Osteoblast (primary cell): ENCODE results near the gene ANKRD62. TPM values are rescaled to one million over a fixed set of nuclear protein-coding genes. Genes with fewer than 3 reads are reported as not detected.
A peak's percentile ranks its signal among the peaks of the same experiment; 100 is the strongest.
"Not testable (repeated sequence)": the region's sequence is repeated elsewhere in the genome, so short reads cannot be mapped to it uniquely, and the experiment has no call there.

Experiments
- DNase-seq: peaks from one replicate; pipeline ENCODE4 v3.0.0; 2011; ENCODE audit warnings: low spot score, mixed read lengths; ENCODE audit not compliant: insufficient read length; ENCODE audit errors: missing footprints
- H2AFZ ChIP-seq: 2 replicates; pipeline ENCODE4 v1.6.0; 2011; ENCODE audit warnings: mild to moderate bottlenecking, low read length
- H3K27ac ChIP-seq: 2 replicates; pipeline ENCODE4 v1.5.1; 2011; ENCODE audit warnings: mild to moderate bottlenecking, low read depth, low read length, moderate library complexity
- H3K27me3 ChIP-seq: 2 replicates; pipeline ENCODE4 v1.6.0; 2012; ENCODE audit warnings: mild to moderate bottlenecking, control low read depth, inconsistent platforms, low read length, moderate library complexity; ENCODE audit not compliant: insufficient read depth
- H3K36me3 ChIP-seq: 2 replicates; pipeline ENCODE4 v1.5.1; 2011; ENCODE audit warnings: mild to moderate bottlenecking, low read length, control low read depth, moderate library complexity; ENCODE audit not compliant: insufficient read depth
- H3K4me1 ChIP-seq: 2 replicates; pipeline ENCODE4 v1.5.1; 2011; ENCODE audit warnings: mild to moderate bottlenecking, low read length, control low read depth, moderate library complexity; ENCODE audit not compliant: insufficient read depth
- H3K4me2 ChIP-seq: 2 replicates; pipeline ENCODE4 v1.6.0; 2011; ENCODE audit warnings: mild to moderate bottlenecking, low read length; ENCODE audit not compliant: insufficient read depth
- H3K4me3 ChIP-seq: fragments of 200-600 bp; sonication (generic); 3 replicates; pipeline ENCODE4 v1.5.1; 2012; ENCODE audit warnings: mild to moderate bottlenecking, low read length, inconsistent platforms; ENCODE audit not compliant: insufficient read depth
- H3K79me2 ChIP-seq: 2 replicates; pipeline ENCODE4 v1.6.0; 2012; ENCODE audit warnings: mild to moderate bottlenecking, low read length, control low read depth, inconsistent platforms; ENCODE audit not compliant: insufficient read depth
- H3K9me3 ChIP-seq: 2 replicates; pipeline ENCODE4 v1.5.1; 2011; ENCODE audit warnings: low read depth, low read length, control low read depth
- H4K20me1 ChIP-seq: 2 replicates; pipeline ENCODE4 v1.6.0; 2012; ENCODE audit warnings: mild to moderate bottlenecking, low read length, control low read depth; ENCODE audit not compliant: insufficient read depth
- CTCF ChIP-seq: IDR thresholded peaks from 2 replicates; pipeline ENCODE4 v1.5.1; 2011; ENCODE audit warnings: mild to moderate bottlenecking, low read depth, low read length, moderate library complexity; ENCODE audit errors: extremely low read depth
- total RNA-seq: library from RNA; depleted of rRNA; stranded (reverse); fragments of >200 nt; gene quantifications from 2 replicates; pipeline ENCODE4 v1.2.3, GENCODE V29; 2012

The ANKRD62 gene
- total RNA-seq, 1 donor, result not detected

DNA sequence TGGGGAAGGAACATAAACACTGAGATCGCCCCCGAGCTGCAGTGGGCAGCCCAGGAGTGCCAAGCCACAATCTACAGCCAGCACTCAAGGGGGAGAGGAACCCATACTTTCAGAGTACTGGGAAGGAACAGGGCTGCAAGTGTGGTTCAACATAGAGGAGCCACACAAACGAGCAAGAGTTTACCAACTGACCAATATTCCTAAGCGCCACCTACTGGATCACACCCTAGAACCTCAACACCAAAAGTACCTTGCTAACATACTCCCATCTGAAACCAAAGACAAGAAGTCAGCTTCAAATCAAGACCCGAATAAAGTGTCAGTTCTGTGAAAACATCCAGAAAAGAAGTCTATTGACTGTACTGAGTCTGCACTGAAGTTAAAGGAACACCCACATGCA, 55.8 kb downstream of the ANKRD62 start:
- not testable (repeated sequence) for H3K9me3 ChIP-seq, H3K36me3 ChIP-seq, H3K4me1 ChIP-seq, DNase-seq, H3K27ac ChIP-seq, H3K4me3 ChIP-seq, H2AFZ ChIP-seq, H3K79me2 ChIP-seq, H3K4me2 ChIP-seq, H4K20me1 ChIP-seq
- peaks cover 25% of the 10 kb centered on the region for H3K27me3 ChIP-seq

DNA sequence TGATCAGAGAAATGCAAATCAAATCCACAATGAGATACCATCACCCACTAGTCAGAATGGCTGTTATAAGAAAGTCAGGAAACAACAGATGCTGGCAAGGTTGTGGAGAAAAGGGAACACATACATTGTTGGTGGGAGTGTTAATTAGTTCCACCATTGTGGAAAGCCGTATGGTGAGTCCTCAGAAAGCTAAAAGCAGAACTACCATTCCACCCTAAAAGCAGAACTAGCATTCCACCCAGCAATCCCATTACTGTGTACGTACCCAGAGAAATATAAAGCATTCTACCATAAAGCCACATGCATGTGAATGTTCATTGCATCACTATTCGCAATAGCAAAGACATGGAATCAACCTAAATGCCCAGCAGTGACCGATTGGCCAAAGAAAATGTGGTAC, 60.7 kb downstream of the ANKRD62 start:
- H3K4me1 ChIP-seq, result no peaks in the 10 kb centered on the region
- no peaks in the 10 kb centered on the region for H3K36me3 ChIP-seq
- no peak for TF ChIP-seq CTCF
- no peaks in the 10 kb centered on the region for H4K20me1 ChIP-seq
- no peak for DNase-seq
- peaks cover 25% of the 10 kb centered on the region for H3K27me3 ChIP-seq
- no peaks in the 10 kb centered on the region for H3K9me3 ChIP-seq
- H3K4me3 ChIP-seq, result no peak overlapping the region
- no peaks in the 10 kb centered on the region for H3K79me2 ChIP-seq
- H2AFZ ChIP-seq, result no peak overlapping the region
- no peak overlapping the region for H3K4me2 ChIP-seq
- no peak overlapping the region for H3K27ac ChIP-seq

DNA sequence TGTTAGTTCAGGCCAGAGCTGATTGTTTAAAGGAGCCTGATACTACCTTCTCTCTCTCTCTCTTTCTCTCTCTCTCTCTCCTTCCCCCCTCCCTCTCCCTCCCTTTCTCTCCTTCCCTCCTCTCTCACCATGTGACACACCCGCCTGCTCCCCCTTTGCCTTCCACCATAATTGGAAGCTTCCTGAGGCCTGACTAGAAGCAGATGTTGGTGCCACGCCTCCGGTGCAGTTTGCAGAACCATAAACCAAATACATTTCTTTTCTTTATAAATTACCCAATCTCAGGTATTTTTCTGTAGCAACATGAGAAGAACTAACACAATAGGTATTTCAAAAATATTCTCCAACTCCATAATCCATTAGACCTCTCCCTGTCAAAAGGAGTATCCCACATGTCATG, 62.4 kb downstream of the ANKRD62 start:
- DNase-seq, result no peak
- Histone ChIP-seq H3K79me2 (no peaks in the 10 kb centered on the region), H3K27ac (no peak overlapping the region), H2AFZ (no peak overlapping the region), H4K20me1 (no peaks in the 10 kb centered on the region), H3K4me2 (no peak overlapping the region), H3K36me3 (no peaks in the 10 kb centered on the region), H3K4me3 (no peak overlapping the region), H3K27me3 (peaks cover 19% of the 10 kb centered on the region), H3K4me1 (no peaks in the 10 kb centered on the region), H3K9me3 (no peaks in the 10 kb centered on the region)
- TF ChIP-seq CTCF, result no peak

DNA sequence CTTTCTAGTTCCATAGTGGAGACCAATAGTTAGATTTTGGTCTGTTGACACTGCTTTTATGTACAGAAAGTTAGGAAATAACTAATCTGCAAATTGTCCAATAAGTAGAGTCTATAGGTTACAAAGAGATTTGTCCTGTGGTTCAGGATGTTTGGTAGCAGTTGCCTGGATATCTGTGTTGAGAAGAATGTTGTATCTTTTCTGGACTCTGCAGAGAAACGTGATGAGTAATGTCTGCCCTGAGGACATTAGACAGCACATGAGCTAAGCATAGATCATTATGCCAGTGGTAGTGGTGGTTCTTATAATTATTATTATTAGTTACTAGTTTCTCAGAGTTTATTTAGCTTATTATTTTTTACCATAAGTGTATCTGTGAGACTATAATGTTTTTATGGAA, 65.8 kb downstream of the ANKRD62 start:
- Histone ChIP-seq H3K4me3 (no peak overlapping the region), H3K27me3 (no peaks in the 10 kb centered on the region), H4K20me1 (no peaks in the 10 kb centered on the region), H3K4me2 (no peak overlapping the region), H2AFZ (no peak overlapping the region), H3K9me3 (no peaks in the 10 kb centered on the region), H3K79me2 (no peaks in the 10 kb centered on the region), H3K27ac (no peak overlapping the region), H3K4me1 (no peaks in the 10 kb centered on the region), H3K36me3 (no peaks in the 10 kb centered on the region)
- DNase-seq, result peak; percentile 29
- no peak for TF ChIP-seq CTCF
